ENCODE measurements around the gene AGMAT. TPM values are rescaled to one million over a fixed set of nuclear protein-coding genes. Genes with fewer than 3 reads are reported as not detected.
A peak's percentile ranks its signal among the peaks of the same experiment; 100 is the strongest.

Gene AGMAT
- total and polyA plus RNA-seq, 11 donors, result 0.08 to 0.53 (median 0.22) TPM; not detected in 6

- intact Hi-C loops (cut with DNase I), result loop anchor here in 2 of 10 donors (5.0 to 10.0 kb wide), 2 partner anchors 196 to 199 kb away; no protein-coding TSS in a partner anchor
- Histone ChIP-seq H3K4me3 (peak overlapping the region; percentile 45 to 95 (median 73)), H3K27ac (peak overlapping the region; percentile 87 to 99 (median 96)), H3K27me3 (no peaks in the 10 kb centered on the region), H3K4me1 (peaks cover 8 to 43% (median 29%) of the 10 kb centered on the region in 12 donors), H3K36me3 (no peaks in the 10 kb centered on the region), H3K9me3 (no peaks in the 10 kb centered on the region)
- TF ChIP-seq CTCF (IDR thresholded peaks at IDR 0.05), result no peak
- no peak for TF ChIP-seq POLR2A (IDR thresholded peaks at IDR 0.05)
- DNase-seq (no peak), ATAC-seq (no peak)
- WGBS, 4 donors, result 41 to 52% (median 43%) methylated on average over 15 to 18 of the region's 18 CpGs
Measured at GRCh38 chr1:15523104-15524020, 61.5 kb downstream of the AGMAT start.

DNA sequence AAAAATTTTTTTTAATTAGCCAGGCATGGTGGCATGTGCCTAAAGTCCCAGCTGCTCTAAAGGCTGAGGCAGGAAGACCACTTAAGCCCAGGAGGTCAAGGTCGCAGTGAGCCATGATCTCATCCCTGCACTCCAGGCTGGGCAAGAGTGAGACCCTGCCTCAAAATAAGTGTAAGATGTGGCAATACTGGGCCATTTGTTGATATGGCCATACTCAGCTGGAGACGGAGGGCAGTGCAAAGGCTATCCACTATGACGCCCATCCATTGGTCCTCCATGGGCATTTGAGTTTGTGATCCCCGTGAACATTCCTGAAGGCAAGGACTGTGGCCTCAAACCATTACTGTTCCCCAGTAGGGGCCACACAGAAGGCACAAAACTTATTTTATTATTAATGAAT, 62.3 kb downstream of the AGMAT start:
- TF ChIP-seq POLR2A (IDR thresholded peaks at IDR 0.05), result no peak
- TF ChIP-seq CTCF (IDR thresholded peaks at IDR 0.05), result no peak
- Histone ChIP-seq H3K27ac (peak overlapping the region in 1 of 12 donors; percentile 98), H3K36me3 (peaks cover 0 to 7% (median 4%) of the 10 kb centered on the region in 9 donors), H3K9me3 (no peaks in the 10 kb centered on the region), H3K4me1 (peaks cover 8 to 35% (median 22%) of the 10 kb centered on the region in 12 donors), H3K27me3 (no peaks in the 10 kb centered on the region), H3K4me3 (no peak overlapping the region)
- no peak for DNase-seq
- no peak for ATAC-seq
- intact Hi-C loops (cut with DNase I), result loop anchor here in 2 of 10 donors (5.0 to 10.0 kb wide), 2 partner anchors 195 to 198 kb away; no protein-coding TSS in a partner anchor
- 97 to 100% (median 98%) methylated on average over 4 of the region's 4 CpGs for WGBS, 4 donors

Other genes with a start within 250 kb of the AGMAT start
- 10 to 100 TPM; 11.2 to 52.2 (median 15.8) TPM for gene EFHD2, start 175.2 kb downstream of the AGMAT start, total RNA-seq
- 10 to 100 TPM; 13.9 to 20.3 TPM for gene EFHD2, start 175.2 kb downstream of the AGMAT start, polyA plus RNA-seq
- gene CTRC, start 146.6 kb downstream of the AGMAT start, total RNA-seq, result 1 to 10 TPM in 3 of 9 donors, under 1 TPM in 1, not detected in 5; 0.96 to 1.8 (median 1.5) TPM
- not detected for gene CTRC, start 146.6 kb downstream of the AGMAT start, polyA plus RNA-seq
- 1 to 10 TPM in 1 of 9 donors, under 1 TPM in 4, not detected in 4; 0.76 to 1.0 (median 0.84) TPM for gene CELA2A, start 128.3 kb downstream of the AGMAT start, total RNA-seq
- gene CELA2A, start 128.3 kb downstream of the AGMAT start, polyA plus RNA-seq, result not detected
- not detected for gene CELA2B, start 108.9 kb downstream of the AGMAT start, total RNA-seq
- not detected for gene CELA2B, start 108.9 kb downstream of the AGMAT start, polyA plus RNA-seq
- gene CASP9, start 60.8 kb downstream of the AGMAT start, total RNA-seq, result 10 to 100 TPM in 6 of 9 donors, 1 to 10 TPM in 3; 8.6 to 15.9 (median 11.8) TPM
- gene CASP9, start 60.8 kb downstream of the AGMAT start, polyA plus RNA-seq, result 10 to 100 TPM; 11.5 to 16.9 TPM
- gene DNAJC16, start 58.2 kb downstream of the AGMAT start, total RNA-seq, result 10 to 100 TPM; 11.9 to 22.8 (median 19.1) TPM
- 10 to 100 TPM in 1 of 2 donors, 1 to 10 TPM in 1; 4.2 to 10.3 TPM for gene DNAJC16, start 58.2 kb downstream of the AGMAT start, polyA plus RNA-seq
- 10 to 100 TPM; 15.0 to 33.5 (median 24.5) TPM for gene DDI2, start 32.4 kb upstream of the AGMAT start, total RNA-seq
- gene DDI2, start 32.4 kb upstream of the AGMAT start, polyA plus RNA-seq, result 1 to 10 TPM; 6.2 to 9.4 TPM
- gene PLEKHM2, start 99.3 kb upstream of the AGMAT start, total RNA-seq, result 100 to 1,000 TPM in 2 of 9 donors, 10 to 100 TPM in 7; 69.9 to 150 (median 84.4) TPM
- 100 to 1,000 TPM in 1 of 2 donors, 10 to 100 TPM in 1; 83.1 to 104 TPM for gene PLEKHM2, start 99.3 kb upstream of the AGMAT start, polyA plus RNA-seq
- 10 to 100 TPM in 6 of 9 donors, 1 to 10 TPM in 3; 4.8 to 71.2 (median 17.8) TPM for gene SLC25A34, start 151.2 kb upstream of the AGMAT start, total RNA-seq
- 10 to 100 TPM in 1 of 2 donors, 1 to 10 TPM in 1; 1.6 to 25.9 TPM for gene SLC25A34, start 151.2 kb upstream of the AGMAT start, polyA plus RNA-seq
- not detected for gene TMEM82, start 157.4 kb upstream of the AGMAT start, total RNA-seq
- gene TMEM82, start 157.4 kb upstream of the AGMAT start, polyA plus RNA-seq, result not detected
- 100 to 1,000 TPM in 1 of 9 donors, 10 to 100 TPM in 8; 49.3 to 103 (median 73.8) TPM for gene FBLIM1, start 173.7 kb upstream of the AGMAT start, total RNA-seq
- gene FBLIM1, start 173.7 kb upstream of the AGMAT start, polyA plus RNA-seq, result 10 to 100 TPM; 31.6 to 58.4 TPM
- gene UQCRHL, start 222.6 kb upstream of the AGMAT start, total RNA-seq, result 1 to 10 TPM; 2.0 to 7.5 (median 3.8) TPM
- 1 to 10 TPM; 6.6 to 9.8 TPM for gene UQCRHL, start 222.6 kb upstream of the AGMAT start, polyA plus RNA-seq